Mammary epithelial cell (primary cell): ENCODE measurements around the gene TRIM24.

Source experiments
- CTCF ChIP-seq, 2 donors: IDR thresholded peaks in 1 of 2; conservative IDR thresholded peaks in 1 of 2; 2 replicates each; pipeline ENCODE4 v1.5.1; 2011 to 2012; ENCODE audit warnings: inconsistent platforms in 2 of 2, low read length in 2 of 2, mild to moderate bottlenecking in 2 of 2, control low read depth in 1 of 2, low read depth in 1 of 2; ENCODE audit not compliant: insufficient read depth in 1 of 2; ENCODE audit errors: extremely low read depth in 1 of 2
- EZH2 ChIP-seq: IDR thresholded peaks from 2 replicates; pipeline ENCODE4 v1.6.1; 2012; ENCODE audit warnings: low read length, inconsistent platforms, borderline replicate concordance

- TF ChIP-seq CTCF (conservative IDR thresholded peaks at IDR 0.05 in 1 of 2, IDR thresholded peaks at IDR 0.05 in 1 of 2; ENCODE audit: extremely low read depth in 1 of 2, insufficient read depth in 1 of 2, low read depth in 1 of 2, low read length in 2 of 2), result no peak
- no peak for TF ChIP-seq EZH2
Measured at GRCh38 chr7:138626846-138627245, 166.8 kb downstream of the TRIM24 start.
